HEK293 (cell line): Measurements from ENCODE around the gene SUFU.

Experiments used
- GLI2 ChIP-seq: fragments of 450-650 bp; formaldehyde crosslinking; IDR thresholded peaks from 2 replicates; pipeline ENCODE4; 2017; ENCODE audit warnings: missing biosample characterization, missing genetic modification characterization, low read depth, borderline replicate concordance
- KLF1 ChIP-seq: fragments of 450-650 bp; formaldehyde crosslinking; IDR thresholded peaks from 2 replicates; pipeline ENCODE4 v1.5.1; 2016; ENCODE audit warnings: missing biosample characterization, missing genetic modification characterization
- OVOL3 ChIP-seq: fragments of 450-650 bp; formaldehyde crosslinking; IDR thresholded peaks from 2 replicates; pipeline ENCODE4 v1.5.1; 2016; ENCODE audit warnings: missing biosample characterization, missing genetic modification characterization
- ZBTB7A ChIP-seq: fragments of 450-650 bp; formaldehyde crosslinking; IDR thresholded peaks from 2 replicates; pipeline ENCODE4 v1.5.1; 2016; ENCODE audit warnings: low read depth, missing biosample characterization, missing genetic modification characterization
- ZBTB8A ChIP-seq: fragments of 450-650 bp; formaldehyde crosslinking; IDR thresholded peaks from 2 replicates; pipeline ENCODE4 v1.5.1; 2016; ENCODE audit warnings: missing biosample characterization, missing genetic modification characterization
- ZFHX2 ChIP-seq: fragments of 450-650 bp; formaldehyde crosslinking; conservative IDR thresholded peaks from 2 replicates; pipeline ENCODE4 v1.5.1; 2016; ENCODE audit warnings: missing biosample characterization, missing genetic modification characterization
- ZFP37 ChIP-seq: fragments of 450-650 bp; formaldehyde crosslinking; IDR thresholded peaks from 2 replicates; pipeline ENCODE4 v1.5.1; 2016; ENCODE audit warnings: missing biosample characterization, missing genetic modification characterization
- ZFP69B ChIP-seq: fragments of 450-650 bp; formaldehyde crosslinking; IDR thresholded peaks from 2 replicates; pipeline ENCODE4 v1.5.1; 2016; ENCODE audit warnings: missing biosample characterization, missing genetic modification characterization
- ZNF140 ChIP-seq: fragments of 450-650 bp; formaldehyde crosslinking; IDR thresholded peaks from 2 replicates; pipeline ENCODE4 v1.5.1; 2016; ENCODE audit warnings: missing biosample characterization, missing genetic modification characterization
- ZNF16 ChIP-seq: fragments of 450-650 bp; formaldehyde crosslinking; IDR thresholded peaks from 2 replicates; pipeline ENCODE4 v1.5.1; 2016; ENCODE audit warnings: low read depth, missing biosample characterization, missing genetic modification characterization
- ZNF223 ChIP-seq: fragments of 450-650 bp; formaldehyde crosslinking; IDR thresholded peaks from 2 replicates; pipeline ENCODE4 v1.5.1; 2016; ENCODE audit warnings: missing biosample characterization, missing genetic modification characterization
- ZNF366 ChIP-seq: fragments of 450-650 bp; formaldehyde crosslinking; conservative IDR thresholded peaks from 2 replicates; pipeline ENCODE4 v1.5.1; 2016; ENCODE audit warnings: missing biosample characterization, missing genetic modification characterization
- ZNF391 ChIP-seq: fragments of 450-650 bp; formaldehyde crosslinking; IDR thresholded peaks from 2 replicates; pipeline ENCODE4 v1.5.1; 2016; ENCODE audit warnings: low read depth, missing biosample characterization, missing genetic modification characterization, borderline replicate concordance
- ZNF423 ChIP-seq: fragments of 450-650 bp; formaldehyde crosslinking; IDR thresholded peaks from 2 replicates; pipeline ENCODE4 v1.5.1; 2016; ENCODE audit warnings: missing biosample characterization, missing genetic modification characterization
- ZNF521 ChIP-seq: fragments of 450-650 bp; formaldehyde crosslinking; IDR thresholded peaks from 2 replicates; pipeline ENCODE4 v1.5.1; 2017; ENCODE audit warnings: missing biosample characterization, mild to moderate bottlenecking, missing genetic modification characterization
- ZNF654 ChIP-seq: fragments of 450-650 bp; formaldehyde crosslinking; IDR thresholded peaks from 2 replicates; pipeline ENCODE4 v1.5.1; 2016; ENCODE audit warnings: low read depth, missing biosample characterization, missing genetic modification characterization
- ZNF660 ChIP-seq: fragments of 450-650 bp; IDR thresholded peaks from 2 replicates; pipeline ENCODE4 v1.5.1; 2018; ENCODE audit warnings: missing biosample characterization, mild to moderate bottlenecking, missing genetic modification characterization
- ZNF777 ChIP-seq: fragments of 450-650 bp; formaldehyde crosslinking; IDR thresholded peaks from 2 replicates; pipeline ENCODE4 v1.5.1; 2017; ENCODE audit warnings: missing biosample characterization, missing genetic modification characterization, borderline replicate concordance
- ZNF785 ChIP-seq: fragments of 450-650 bp; formaldehyde crosslinking; IDR thresholded peaks from 2 replicates; pipeline ENCODE4 v1.5.1; 2016; ENCODE audit warnings: missing biosample characterization, missing genetic modification characterization
- ZSCAN16 ChIP-seq: fragments of 450-650 bp; formaldehyde crosslinking; IDR thresholded peaks from 2 replicates; pipeline ENCODE4 v1.5.1; 2016; ENCODE audit warnings: missing biosample characterization, missing genetic modification characterization
- ZSCAN23 ChIP-seq: fragments of 450-650 bp; formaldehyde crosslinking; IDR thresholded peaks from 2 replicates; pipeline ENCODE4 v1.5.1; 2016; ENCODE audit warnings: missing biosample characterization, missing genetic modification characterization
- ZSCAN30 ChIP-seq: fragments of 450-650 bp; IDR thresholded peaks from 2 replicates; pipeline ENCODE4 v1.5.1; 2018; ENCODE audit warnings: missing biosample characterization, mild to moderate bottlenecking, missing genetic modification characterization, moderate library complexity
- TF ChIP-seq, protein P1 (sequence below): fragments of 450-650 bp; formaldehyde crosslinking; IDR thresholded peaks from 2 replicates; pipeline ENCODE4 v1.5.1; 2016; ENCODE audit warnings: missing biosample characterization, missing genetic modification characterization
- TF ChIP-seq, protein P2 (sequence below): fragments of 450-650 bp; formaldehyde crosslinking; IDR thresholded peaks from 2 replicates; pipeline ENCODE4 v1.5.1; 2017; ENCODE audit warnings: missing biosample characterization, missing genetic modification characterization
- TF ChIP-seq, protein P3 (sequence below): fragments of 450-650 bp; formaldehyde crosslinking; IDR thresholded peaks from 2 replicates; pipeline ENCODE4 v1.5.1; 2016; ENCODE audit warnings: missing biosample characterization, missing genetic modification characterization
- TF ChIP-seq, protein P4 (sequence below): fragments of 450-650 bp; formaldehyde crosslinking; IDR thresholded peaks from 2 replicates; pipeline ENCODE4 v1.5.1; 2016; ENCODE audit warnings: missing biosample characterization, missing genetic modification characterization, borderline replicate concordance
- TF ChIP-seq, protein P5 (sequence below): sonication (generic); formaldehyde crosslinking; IDR thresholded peaks from 2 replicates; pipeline ENCODE4 v1.8.1; 2022; ENCODE audit warnings: mild to moderate bottlenecking, moderate library complexity, missing genetic modification reagents

SUFU gene

DNA sequence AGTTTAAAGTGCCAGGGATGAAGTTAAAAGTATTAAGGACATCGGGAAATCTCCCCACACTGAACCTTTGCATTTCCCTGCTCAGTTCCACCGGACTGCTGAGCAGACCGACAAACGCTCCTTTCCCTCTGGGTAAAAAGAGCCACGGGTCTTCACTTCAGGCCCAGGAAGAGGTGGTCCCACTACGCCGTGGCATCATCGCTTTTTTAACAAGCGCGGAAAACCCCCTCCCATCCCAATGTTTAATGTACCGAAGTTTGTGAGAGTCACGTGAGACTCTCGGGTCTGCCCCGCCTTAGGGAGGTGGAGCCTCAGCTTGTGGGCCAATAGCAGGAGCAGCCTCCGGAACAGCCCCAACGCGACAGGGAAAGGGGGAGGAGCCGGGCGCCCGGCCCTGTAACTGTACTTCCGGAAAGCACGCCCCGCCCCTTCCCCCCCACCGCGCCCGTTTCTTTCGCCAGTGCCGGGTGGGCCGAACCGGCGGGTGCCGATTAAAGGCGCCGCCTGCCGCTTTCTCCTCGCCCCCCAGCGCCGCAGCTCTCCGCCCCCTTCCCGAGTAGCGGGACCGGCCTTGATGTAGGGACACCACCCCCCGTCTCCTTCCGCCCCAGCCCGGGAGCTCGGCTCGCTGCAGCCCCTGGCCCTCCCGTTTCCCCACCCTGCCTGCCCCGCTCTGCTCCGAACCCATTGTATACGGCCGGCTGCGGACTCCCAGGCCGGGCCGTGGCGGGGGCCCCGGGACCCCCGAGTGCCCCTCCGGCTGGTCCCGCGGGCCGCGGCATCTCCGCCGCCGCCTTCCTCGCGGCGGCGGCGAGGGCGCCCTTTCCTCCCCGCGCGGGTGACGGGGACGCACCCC, 138.3 kb downstream of the SUFU start (continued):
- TF ChIP-seq ZSCAN23 (tag by site-specific recombination) (no peak), ZFP69B (tag by site-specific recombination) (peak; percentile 100), ZNF654 (tag by site-specific recombination) (no peak), ZNF660 (tag by site-specific recombination) (no peak), ZSCAN16 (tag by site-specific recombination) (no peak), ZBTB8A (tag by site-specific recombination) (peak; percentile 92), ZNF423 (tag by site-specific recombination) (peak; percentile 76), ZNF366 (tag by site-specific recombination) (no peak), OVOL3 (tag by site-specific recombination) (peak; percentile 70; the same call in 1 of the 2 replicates), ZFHX2 (0 out of 2 replicates have a peak, but pooled peaks have one; percentile 22), ZSCAN30 (tag by site-specific recombination) (peak; percentile 42; the same call in 1 of the 2 replicates), KLF1 (peak; percentile 75), ZNF521 (no peak), ZNF785 (tag by site-specific recombination) (0 out of 2 replicates have a peak, but pooled peaks have one; percentile 23), ZFP37 (tag by site-specific recombination) (no peak), ZBTB7A (tag by site-specific recombination) (peak; percentile 96), ZNF223 (tag by site-specific recombination) (no peak), ZNF391 (tag by site-specific recombination) (no peak), ZNF777 (tag by site-specific recombination) (no peak), ZNF140 (tag by site-specific recombination) (no peak), ZNF16 (no peak), GLI2 (no peak)
- TF ChIP-seq, protein P1, sequence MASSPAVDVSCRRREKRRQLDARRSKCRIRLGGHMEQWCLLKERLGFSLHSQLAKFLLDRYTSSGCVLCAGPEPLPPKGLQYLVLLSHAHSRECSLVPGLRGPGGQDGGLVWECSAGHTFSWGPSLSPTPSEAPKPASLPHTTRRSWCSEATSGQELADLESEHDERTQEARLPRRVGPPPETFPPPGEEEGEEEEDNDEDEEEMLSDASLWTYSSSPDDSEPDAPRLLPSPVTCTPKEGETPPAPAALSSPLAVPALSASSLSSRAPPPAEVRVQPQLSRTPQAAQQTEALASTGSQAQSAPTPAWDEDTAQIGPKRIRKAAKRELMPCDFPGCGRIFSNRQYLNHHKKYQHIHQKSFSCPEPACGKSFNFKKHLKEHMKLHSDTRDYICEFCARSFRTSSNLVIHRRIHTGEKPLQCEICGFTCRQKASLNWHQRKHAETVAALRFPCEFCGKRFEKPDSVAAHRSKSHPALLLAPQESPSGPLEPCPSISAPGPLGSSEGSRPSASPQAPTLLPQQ (tag by site-specific recombination) = peak; percentile 100
- TF ChIP-seq, protein P2, sequence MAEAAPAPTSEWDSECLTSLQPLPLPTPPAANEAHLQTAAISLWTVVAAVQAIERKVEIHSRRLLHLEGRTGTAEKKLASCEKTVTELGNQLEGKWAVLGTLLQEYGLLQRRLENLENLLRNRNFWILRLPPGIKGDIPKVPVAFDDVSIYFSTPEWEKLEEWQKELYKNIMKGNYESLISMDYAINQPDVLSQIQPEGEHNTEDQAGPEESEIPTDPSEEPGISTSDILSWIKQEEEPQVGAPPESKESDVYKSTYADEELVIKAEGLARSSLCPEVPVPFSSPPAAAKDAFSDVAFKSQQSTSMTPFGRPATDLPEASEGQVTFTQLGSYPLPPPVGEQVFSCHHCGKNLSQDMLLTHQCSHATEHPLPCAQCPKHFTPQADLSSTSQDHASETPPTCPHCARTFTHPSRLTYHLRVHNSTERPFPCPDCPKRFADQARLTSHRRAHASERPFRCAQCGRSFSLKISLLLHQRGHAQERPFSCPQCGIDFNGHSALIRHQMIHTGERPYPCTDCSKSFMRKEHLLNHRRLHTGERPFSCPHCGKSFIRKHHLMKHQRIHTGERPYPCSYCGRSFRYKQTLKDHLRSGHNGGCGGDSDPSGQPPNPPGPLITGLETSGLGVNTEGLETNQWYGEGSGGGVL (tag by site-specific recombination) = peak; percentile 82
- TF ChIP-seq, protein P3, sequence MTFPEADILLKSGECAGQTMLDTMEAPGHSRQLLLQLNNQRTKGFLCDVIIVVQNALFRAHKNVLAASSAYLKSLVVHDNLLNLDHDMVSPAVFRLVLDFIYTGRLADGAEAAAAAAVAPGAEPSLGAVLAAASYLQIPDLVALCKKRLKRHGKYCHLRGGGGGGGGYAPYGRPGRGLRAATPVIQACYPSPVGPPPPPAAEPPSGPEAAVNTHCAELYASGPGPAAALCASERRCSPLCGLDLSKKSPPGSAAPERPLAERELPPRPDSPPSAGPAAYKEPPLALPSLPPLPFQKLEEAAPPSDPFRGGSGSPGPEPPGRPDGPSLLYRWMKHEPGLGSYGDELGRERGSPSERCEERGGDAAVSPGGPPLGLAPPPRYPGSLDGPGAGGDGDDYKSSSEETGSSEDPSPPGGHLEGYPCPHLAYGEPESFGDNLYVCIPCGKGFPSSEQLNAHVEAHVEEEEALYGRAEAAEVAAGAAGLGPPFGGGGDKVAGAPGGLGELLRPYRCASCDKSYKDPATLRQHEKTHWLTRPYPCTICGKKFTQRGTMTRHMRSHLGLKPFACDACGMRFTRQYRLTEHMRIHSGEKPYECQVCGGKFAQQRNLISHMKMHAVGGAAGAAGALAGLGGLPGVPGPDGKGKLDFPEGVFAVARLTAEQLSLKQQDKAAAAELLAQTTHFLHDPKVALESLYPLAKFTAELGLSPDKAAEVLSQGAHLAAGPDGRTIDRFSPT (tag by site-specific recombination) = peak; percentile 92
- TF ChIP-seq, protein P4, sequence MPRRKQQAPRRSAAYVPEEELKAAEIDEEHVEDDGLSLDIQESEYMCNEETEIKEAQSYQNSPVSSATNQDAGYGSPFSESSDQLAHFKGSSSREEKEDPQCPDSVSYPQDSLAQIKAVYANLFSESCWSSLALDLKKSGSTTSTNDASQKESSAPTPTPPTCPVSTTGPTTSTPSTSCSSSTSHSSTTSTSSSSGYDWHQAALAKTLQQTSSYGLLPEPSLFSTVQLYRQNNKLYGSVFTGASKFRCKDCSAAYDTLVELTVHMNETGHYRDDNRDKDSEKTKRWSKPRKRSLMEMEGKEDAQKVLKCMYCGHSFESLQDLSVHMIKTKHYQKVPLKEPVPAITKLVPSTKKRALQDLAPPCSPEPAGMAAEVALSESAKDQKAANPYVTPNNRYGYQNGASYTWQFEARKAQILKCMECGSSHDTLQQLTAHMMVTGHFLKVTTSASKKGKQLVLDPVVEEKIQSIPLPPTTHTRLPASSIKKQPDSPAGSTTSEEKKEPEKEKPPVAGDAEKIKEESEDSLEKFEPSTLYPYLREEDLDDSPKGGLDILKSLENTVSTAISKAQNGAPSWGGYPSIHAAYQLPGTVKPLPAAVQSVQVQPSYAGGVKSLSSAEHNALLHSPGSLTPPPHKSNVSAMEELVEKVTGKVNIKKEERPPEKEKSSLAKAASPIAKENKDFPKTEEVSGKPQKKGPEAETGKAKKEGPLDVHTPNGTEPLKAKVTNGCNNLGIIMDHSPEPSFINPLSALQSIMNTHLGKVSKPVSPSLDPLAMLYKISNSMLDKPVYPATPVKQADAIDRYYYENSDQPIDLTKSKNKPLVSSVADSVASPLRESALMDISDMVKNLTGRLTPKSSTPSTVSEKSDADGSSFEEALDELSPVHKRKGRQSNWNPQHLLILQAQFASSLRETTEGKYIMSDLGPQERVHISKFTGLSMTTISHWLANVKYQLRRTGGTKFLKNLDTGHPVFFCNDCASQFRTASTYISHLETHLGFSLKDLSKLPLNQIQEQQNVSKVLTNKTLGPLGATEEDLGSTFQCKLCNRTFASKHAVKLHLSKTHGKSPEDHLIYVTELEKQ (tag by site-specific recombination) = no peak; the same call in 1 of the 2 replicates
- TF ChIP-seq, protein P5, sequence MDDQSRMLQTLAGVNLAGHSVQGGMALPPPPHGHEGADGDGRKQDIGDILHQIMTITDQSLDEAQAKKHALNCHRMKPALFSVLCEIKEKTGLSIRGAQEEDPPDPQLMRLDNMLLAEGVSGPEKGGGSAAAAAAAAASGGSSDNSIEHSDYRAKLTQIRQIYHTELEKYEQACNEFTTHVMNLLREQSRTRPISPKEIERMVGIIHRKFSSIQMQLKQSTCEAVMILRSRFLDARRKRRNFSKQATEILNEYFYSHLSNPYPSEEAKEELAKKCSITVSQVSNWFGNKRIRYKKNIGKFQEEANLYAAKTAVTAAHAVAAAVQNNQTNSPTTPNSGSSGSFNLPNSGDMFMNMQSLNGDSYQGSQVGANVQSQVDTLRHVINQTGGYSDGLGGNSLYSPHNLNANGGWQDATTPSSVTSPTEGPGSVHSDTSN (CRISPR knock-in tag) = no peak
